Activated T-cell treated with anti-CD3 and anti-CD28 coated beads for 48 hours (primary cell): ENCODE results near the gene LIFR.

Experiments
- DNase-seq: peaks from one replicate; pipeline ENCODE4 v3.0.0-alpha.2; 2020; ENCODE audit warnings: low read depth

The LIFR gene

DNA sequence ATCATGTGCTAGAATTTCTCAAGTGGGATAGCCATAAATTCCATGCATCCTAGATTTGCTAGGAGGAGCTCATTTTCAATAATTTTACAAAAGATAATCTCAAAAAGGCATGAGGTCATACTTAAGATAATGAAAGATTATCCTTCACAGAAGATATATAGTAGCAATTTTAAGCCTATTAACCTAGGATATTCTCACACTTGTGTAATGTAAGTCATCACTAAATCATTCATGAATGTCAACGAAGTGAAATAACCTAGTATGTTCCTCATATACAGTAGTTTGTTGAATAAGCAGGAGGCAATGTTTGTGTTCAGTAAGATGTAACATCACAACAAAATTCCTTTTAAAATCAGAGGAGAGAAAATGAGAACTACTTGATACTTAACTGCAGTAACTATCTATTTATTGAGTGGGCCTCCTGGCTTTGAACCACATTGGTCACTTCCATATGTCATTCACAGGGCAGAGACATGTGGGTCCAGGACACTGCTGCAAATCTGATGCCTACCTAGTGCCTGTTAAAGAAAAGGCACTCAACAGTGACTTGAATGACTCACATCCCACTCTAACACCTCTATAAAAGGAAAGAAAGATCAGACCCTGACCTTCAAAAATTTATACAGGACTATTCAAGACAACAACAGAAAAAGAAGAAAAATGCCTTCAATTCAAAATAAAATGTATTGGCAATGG, 8.2 kb downstream of the LIFR start:
- DNase-seq: no peak

- no peak for DNase-seq
These were observed 9.2 kb downstream of the LIFR start for GRCh38 chr5:38547257-38547656.

GRCh38 chr5:38546691-38547146, 9.7 kb downstream of the LIFR start:
- DNase-seq: no peak

GRCh38 chr5:38543886-38544285, 12.6 kb downstream of the LIFR start:
- no peak for DNase-seq

DNA sequence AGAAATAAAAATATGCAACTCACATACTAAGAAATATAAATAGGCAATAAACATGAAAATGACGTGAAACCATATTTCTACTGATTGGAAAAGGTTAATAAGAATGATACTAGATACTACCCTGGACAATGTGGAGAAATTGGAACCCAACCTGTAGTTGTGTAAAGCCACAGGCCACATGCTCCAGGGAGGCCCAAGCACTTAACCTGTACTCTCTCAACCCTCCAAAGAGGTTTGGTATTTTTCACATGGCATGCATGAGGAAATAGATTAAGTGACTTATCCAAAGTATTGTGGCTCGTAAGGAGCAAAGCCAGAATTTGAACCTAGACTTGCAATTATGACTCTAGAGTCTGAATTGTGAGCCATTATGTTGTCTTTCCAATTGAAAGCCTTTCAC, 13.4 kb downstream of the LIFR start:
- no peak for DNase-seq

GRCh38 chr5:38541174-38541725, 15.2 kb downstream of the LIFR start:
- DNase-seq: no peak

DNA sequence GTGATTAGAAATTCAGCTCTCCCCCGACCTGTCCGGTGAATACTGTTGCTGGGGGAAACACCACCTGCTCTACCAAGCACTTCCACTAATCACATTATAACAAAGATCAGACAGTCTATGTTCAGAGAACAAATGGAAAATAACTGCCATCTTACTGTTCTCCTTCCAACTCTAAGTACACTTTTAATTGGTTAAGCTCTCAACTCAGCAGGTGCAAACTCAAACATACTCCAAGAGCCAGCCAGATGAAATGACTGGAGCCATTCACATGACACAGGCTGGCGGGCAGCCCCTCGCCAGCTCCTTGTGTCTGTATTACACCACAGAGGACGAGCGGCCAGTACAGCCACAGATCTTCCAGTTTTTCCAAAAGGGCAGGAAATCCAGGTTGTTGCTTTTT, 16.1 kb downstream of the LIFR start:
- DNase-seq: no peak

- no peak for DNase-seq
These were observed 18.3 kb downstream of the LIFR start for GRCh38 chr5:38538161-38538560.

DNA sequence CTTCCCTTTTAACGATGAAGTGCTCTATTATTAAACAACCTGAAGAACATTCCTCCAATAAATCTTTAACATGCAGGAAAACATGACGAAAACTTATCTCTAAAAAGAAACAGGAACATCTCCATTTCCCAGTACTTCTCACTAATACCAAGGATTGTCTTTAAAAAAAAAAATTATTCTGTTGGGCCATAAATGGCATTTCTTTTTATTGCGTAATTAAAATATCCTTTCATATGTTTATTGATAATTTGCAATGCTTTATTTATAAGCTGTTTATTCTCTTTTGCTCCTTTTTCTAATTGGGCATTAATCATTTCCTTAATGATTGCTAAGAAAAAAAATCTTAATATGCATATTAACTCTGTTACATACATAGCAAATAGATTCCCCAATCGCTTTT, 18.9 kb downstream of the LIFR start:
- DNase-seq: no peak

GRCh38 chr5:38536968-38537367, 19.5 kb downstream of the LIFR start:
- DNase-seq: no peak

DNA sequence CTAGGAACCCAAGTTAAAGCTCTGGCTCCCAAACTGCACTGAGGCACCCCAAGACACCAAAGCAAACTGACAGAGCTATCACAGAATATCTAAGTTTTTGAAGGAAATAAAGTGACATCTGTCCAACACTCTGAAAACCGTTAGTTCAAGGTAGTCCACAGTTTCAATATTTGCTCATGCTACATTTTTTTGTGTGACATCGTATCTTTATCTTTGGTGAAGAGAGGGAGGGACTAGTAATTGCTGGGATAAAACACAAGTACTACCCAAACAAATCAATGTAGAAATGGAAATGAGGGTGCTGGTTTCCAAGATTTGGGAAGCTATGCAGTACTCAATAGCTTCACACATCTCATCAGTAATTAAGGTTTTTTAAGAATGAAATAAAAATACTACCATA, 20.6 kb downstream of the LIFR start:
- DNase-seq: no peak

GRCh38 chr5:38535248-38535750, 21.1 kb downstream of the LIFR start:
- DNase-seq: no peak

GRCh38 chr5:38534156-38534453, 22.3 kb downstream of the LIFR start:
- DNase-seq: no peak

GRCh38 chr5:38533286-38534155, 22.9 kb downstream of the LIFR start:
- no peak for DNase-seq

- DNase-seq: no peak
These were observed 24.2 kb downstream of the LIFR start for GRCh38 chr5:38532165-38532669.

DNA sequence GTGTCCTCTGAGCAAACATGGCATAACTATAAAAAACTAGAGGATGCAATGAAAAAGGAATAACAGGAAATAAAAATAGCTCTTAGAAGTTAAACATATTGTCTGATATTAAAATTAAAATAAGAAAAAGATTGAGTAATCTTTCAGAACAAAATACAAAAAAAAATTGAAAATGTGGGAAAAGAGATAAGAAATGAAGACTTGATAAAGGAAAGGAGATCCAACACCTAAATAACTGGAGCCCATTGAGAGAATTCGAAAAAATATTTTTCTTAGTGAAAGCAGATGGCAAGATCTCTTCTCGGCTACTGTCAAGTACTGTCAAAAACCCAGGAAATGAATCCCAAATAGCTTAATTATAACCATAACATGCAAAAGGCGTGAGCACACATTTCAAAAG, 24.9 kb downstream of the LIFR start:
- DNase-seq: no peak

DNA sequence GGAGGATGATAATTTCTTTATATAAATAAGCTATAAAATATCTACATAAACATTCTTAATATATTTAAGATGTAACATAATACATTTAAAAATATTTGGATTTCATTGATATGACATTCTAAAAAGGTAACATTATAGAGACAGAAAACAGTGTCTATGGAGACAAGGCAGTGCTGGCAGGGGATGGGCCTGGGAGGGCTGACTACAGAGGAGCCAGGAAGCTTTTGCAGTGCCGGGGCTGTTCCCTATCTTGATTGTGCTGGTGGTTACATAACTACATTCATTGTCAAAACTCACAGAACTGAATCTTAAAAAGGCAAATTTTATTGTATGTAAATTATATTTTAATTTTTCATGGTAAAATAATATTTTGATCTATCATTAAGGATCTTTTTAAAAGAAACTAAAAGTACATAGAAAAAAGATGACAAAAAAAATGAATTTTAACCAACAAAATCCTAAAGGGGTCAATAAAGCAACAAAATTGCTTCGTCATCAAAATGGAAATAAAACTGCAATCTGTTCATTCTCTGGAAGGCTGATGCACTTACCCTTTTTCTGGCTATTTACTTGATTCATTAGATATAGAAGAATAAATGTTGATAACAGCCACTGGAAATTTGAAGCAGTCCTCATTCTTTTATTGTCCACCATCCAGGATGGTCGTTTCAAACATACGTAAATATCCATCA, 26.3 kb downstream of the LIFR start:
- DNase-seq: no peak

- DNase-seq: no peak
These were observed 28.2 kb downstream of the LIFR start for GRCh38 chr5:38528162-38528703.

DNA sequence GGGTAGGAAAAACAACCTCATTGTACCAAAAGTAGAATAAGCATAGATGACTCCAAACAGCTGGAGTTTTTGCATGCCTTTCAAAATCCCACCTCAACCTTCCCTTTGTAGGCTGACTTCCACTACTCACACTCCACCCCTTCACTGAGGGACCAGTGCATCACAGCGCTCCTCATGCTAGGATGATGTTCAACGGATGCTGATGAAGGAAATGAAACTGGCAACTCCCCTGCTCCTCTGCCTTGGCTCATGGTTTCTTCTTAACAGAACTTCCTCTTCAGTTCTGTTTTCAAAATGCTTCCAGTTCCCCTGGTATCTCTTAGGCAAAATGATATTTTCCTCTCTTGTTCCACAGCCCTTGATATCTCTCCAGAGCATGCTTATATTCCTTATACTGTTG, 29.0 kb downstream of the LIFR start:
- DNase-seq: no peak

- no peak for DNase-seq
These were observed 32.4 kb downstream of the LIFR start for GRCh38 chr5:38524022-38524421.

DNA sequence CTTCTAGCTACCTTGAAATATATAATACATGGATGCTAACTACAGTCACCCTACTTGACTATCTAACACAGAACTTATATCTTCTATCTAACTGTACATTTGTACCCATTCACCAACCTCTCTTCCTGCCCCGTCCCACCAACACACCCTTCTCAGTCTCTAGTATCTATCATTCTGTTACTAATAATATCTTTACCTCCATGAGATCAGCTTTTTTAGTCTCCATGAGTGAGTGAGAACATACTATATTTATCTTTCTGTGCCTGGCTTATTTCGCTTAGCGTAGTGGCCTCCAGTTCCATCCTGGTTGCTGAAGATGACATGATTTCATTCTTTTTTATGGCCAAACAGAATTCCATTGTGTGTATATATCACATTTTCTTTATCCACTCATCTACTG, 37.0 kb downstream of the LIFR start:
- DNase-seq: no peak

DNA sequence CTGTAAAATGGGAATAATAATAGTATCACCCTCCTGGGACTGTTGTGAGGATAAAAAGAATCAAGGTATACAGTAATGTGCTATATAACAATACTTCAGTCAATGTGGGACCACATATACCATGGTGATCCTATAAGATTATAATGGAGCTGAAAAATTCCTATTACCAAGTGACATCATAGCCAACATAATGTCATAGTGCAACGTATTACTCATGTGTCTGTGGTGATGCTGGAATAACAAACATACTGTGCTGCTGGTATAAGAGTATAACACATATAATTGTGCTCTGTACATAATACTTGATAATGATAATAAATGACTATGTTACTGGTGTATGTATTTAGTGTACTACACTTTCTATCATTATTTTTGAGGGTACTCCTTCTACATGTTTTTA, 38.1 kb downstream of the LIFR start:
- no peak for DNase-seq
